Mammary epithelial cell (primary cell): ENCODE data around the gene XYLT1.

Source experiments
- CTCF ChIP-seq, 2 donors: IDR thresholded peaks in 1 of 2; conservative IDR thresholded peaks in 1 of 2; 2 replicates each; pipeline ENCODE4 v1.5.1; 2011 to 2012; ENCODE audit warnings: inconsistent platforms in 2 of 2, low read length in 2 of 2, mild to moderate bottlenecking in 2 of 2, control low read depth in 1 of 2, low read depth in 1 of 2; ENCODE audit not compliant: insufficient read depth in 1 of 2; ENCODE audit errors: extremely low read depth in 1 of 2
- EZH2 ChIP-seq: IDR thresholded peaks from 2 replicates; pipeline ENCODE4 v1.6.1; 2012; ENCODE audit warnings: low read length, inconsistent platforms, borderline replicate concordance

GRCh38 chr16:17228708-17229055 lies 242.1 kb downstream of the XYLT1 start:
- TF ChIP-seq CTCF (conservative IDR thresholded peaks at IDR 0.05 in 1 of 2, IDR thresholded peaks at IDR 0.05 in 1 of 2; ENCODE audit: extremely low read depth in 1 of 2, insufficient read depth in 1 of 2, low read depth in 1 of 2, low read length in 2 of 2) = no peak
- no peak for TF ChIP-seq EZH2
